HG03520 (cell line): ENCODE results near the gene ANXA8.
"Not testable (repeated sequence)": the region's sequence is repeated elsewhere in the genome, so short reads cannot be mapped to it uniquely, and the experiment has no call there.

ENCODE experiments used
- ATAC-seq: cut with Tn5 transposase; IDR thresholded peaks from one replicate; pipeline ENCODE4 v1.9.1; 2021; ENCODE audit warnings: mild to moderate bottlenecking, moderate library complexity; ENCODE audit not compliant: unreplicated experiment

The ANXA8 gene

GRCh38 chr10:47465216-47465917 lies 18.5 kb downstream of the ANXA8 start:
- not testable (repeated sequence) for ATAC-seq

- ATAC-seq, result not testable (repeated sequence)
Measured at GRCh38 chr10:47462577-47463358, 21.1 kb downstream of the ANXA8 start.

GRCh38 chr10:47461261-47461687 lies 22.6 kb downstream of the ANXA8 start:
- ATAC-seq, result not testable (repeated sequence)

- ATAC-seq, result no peak
Measured at GRCh38 chr10:47458466-47459154, 25.3 kb downstream of the ANXA8 start.

- ATAC-seq, result no peak
Measured at GRCh38 chr10:47457826-47458225, 26.1 kb downstream of the ANXA8 start.

- no peak for ATAC-seq
Measured at GRCh38 chr10:47457528-47457820, 26.4 kb downstream of the ANXA8 start.

GRCh38 chr10:47456794-47457527 lies 27.0 kb downstream of the ANXA8 start:
- no peak for ATAC-seq

- ATAC-seq, result no peak
Measured at GRCh38 chr10:47456079-47456785, 27.7 kb downstream of the ANXA8 start.

GRCh38 chr10:47455350-47456078 lies 28.4 kb downstream of the ANXA8 start:
- ATAC-seq, result not testable (repeated sequence)

- ATAC-seq, result no peak
Measured at GRCh38 chr10:47454780-47455058, 29.2 kb downstream of the ANXA8 start.

- no peak for ATAC-seq
Measured at GRCh38 chr10:47454008-47454779, 29.7 kb downstream of the ANXA8 start.

- no peak for ATAC-seq
Measured at GRCh38 chr10:47453141-47454007, 30.5 kb downstream of the ANXA8 start.

- no peak for ATAC-seq
Measured at GRCh38 chr10:47452495-47453140, 31.3 kb downstream of the ANXA8 start.

- no peak for ATAC-seq
Measured at GRCh38 chr10:47451998-47452494, 31.9 kb downstream of the ANXA8 start.

GRCh38 chr10:47451273-47451997 lies 32.5 kb downstream of the ANXA8 start:
- ATAC-seq, result no peak

GRCh38 chr10:47450442-47450841 lies 33.5 kb downstream of the ANXA8 start:
- no peak for ATAC-seq

GRCh38 chr10:47449979-47450378 lies 33.9 kb downstream of the ANXA8 start:
- ATAC-seq, result no peak
